Mucosa of gallbladder (tissue), 1 donor: ENCODE measurements around the gene ADAMTS14. TPM values are rescaled to one million over a fixed set of nuclear protein-coding genes. Genes with fewer than 3 reads are reported as not detected.

Experiments used
- DNase-seq: peaks from one replicate; pipeline ENCODE4 v3.0.0-alpha.2; 2020; ENCODE audit warnings: low spot score
- total RNA-seq: library from RNA; stranded (reverse); gene quantifications from one replicate; pipeline ENCODE4 v1.2.1, GENCODE V29; 2021
- donor health status: DM: no; HTN: no; CAD: no.

Gene ADAMTS14
- total RNA-seq, 1 donor from 2014 or later: 4.3 TPM

DNA sequence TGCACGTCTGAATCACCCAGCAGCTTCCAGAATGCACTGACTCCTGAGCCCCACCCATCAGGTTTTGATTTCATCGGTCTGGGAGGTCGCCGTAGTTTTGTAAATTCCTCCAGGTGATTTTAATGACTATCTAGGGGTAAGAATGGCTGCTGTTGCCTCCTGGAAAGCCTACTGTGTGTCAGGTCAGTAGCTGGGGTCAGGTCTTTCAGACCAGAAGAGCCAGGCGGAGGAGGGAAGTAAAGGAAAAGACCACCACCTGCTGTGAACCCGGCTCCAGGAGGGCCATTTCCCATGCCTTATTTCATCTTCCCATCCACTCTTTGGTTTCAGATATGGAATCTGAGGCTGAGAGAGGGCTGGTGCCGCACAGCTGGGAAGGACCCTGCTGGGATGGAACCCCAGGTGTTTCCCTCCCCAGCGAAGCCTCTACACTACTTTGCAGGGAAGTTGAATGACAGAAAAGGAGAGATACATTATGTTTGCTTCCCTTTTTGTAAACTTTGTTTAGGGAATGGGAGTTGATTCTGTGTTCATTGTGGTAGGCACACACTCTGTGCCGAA lies 19.8 kb downstream of the ADAMTS14 start:
- no peak for DNase-seq

DNA sequence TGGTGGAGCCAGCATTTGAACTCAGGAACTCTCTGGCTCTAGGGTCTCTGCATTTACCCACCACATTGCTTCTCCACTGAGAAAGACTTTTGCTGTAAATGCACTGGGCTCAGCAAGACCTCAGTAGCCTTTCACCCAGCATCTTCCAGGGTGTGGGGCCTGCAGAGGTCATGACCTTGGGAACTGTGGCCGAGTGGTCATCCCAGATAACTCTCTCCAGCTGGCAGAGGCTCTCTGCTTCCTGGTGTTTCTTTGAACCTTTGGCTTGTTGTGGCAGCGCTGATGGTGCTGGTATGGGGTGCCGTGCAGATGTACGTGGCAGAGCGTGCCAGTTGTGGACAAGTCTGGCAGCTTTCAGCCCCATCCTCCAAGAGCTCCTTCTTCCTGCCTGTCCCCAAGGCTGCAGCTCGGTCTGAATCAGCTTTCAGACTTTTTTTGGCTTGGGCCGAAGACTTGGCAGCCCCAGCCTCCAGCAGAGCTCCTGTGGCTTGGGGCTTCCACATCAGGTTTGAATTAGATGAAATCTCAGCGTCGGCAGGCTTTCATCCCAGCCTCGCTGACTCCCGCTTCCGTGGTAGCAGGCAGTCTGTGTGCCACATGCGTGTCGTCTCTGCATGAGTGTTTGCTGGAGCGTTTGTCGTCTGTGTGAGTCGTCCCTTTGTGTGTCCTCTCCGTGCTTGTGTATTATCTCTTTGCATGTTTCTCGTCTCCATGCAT lies 21.5 kb downstream of the ADAMTS14 start:
- DNase-seq: peak; percentile 41

DNA sequence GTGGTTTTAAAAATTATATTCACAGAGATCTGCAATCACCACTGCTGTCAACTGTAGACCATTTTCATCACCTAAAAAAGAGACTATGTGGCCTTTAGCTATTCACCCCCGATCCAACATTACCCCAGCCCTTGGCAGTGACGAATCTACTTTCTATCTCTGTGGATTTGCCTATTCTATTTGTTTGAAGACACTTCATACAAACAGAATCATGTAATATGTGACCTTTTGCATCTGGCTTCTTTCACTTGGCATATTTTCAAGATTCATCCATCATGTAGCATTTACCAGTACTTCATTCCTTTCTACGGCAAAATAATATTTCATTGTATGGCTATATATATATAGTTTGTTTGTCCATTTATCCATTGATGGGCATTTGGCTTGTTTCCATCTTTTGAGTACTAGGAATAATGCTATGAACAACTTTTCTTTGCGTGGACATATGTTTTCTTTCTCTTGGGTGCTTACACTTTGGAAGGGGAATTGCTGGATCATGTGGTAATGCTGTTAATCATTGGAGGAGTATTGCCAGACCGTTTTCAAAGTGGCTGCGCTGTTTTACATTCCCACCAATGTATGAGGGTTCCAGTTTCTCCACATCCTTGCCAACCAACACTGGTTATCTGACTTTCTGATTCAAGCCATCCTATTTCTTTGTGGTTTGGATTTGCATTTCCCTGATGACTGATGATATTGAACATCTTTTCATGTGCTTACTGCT lies 22.3 kb downstream of the ADAMTS14 start:
- DNase-seq: peak; percentile 34

DNA sequence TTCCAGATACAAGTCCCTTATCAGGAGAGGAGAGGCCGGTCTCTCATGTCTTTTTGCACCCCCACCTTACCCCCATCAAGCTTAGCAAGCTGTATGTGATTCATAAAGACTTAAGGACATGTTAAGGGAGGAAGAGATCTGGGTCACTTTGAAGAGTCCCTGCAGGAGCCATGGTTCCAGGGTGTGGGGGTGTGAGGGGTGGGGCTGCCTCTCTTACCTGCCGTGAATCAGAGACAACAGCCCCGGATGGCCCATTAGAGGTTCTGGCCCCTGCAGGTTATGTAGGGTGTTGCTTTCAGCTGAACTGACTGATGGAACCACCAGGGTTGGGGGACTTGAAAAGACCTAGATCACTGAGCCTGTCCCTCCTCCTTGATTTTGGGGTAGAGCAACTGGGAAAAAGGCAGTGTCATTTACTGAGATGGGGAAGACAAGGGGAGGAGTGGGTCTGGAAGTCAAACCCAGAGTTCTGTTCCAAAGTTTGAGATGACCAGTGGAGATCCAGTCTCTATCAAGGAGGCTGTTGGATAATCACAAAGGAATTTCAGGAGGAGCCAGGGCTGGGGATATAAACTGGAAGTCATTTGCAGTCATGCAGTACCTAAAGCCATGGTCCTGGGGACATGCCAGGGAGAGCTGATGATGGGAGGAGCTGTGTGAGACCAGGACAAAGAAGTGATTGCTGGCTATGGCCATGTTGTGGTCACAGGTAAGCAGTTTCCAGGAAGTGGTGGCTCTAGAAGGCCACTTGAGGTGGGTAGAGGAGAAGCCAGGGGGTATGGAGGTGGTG lies 23.1 kb downstream of the ADAMTS14 start:
- no peak for DNase-seq

DNA sequence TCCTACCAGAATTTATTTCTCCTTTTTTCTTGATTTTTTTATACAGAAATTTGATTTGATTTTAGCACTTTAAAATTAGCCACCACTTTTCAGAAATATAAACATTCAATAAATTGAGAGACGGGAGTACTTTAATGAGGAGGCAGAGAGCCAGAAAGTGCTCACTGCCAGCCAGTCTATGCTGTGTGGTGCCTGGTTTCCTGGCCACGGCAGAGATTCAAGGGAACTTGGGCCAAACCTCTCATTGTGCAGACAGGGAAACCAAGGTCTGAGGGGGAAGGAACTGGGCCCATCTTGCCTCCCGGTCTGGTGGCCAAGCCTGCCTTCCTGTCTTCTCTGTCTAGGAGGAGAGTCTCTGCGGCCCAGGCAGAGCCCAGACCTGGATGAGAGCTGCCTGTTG lies 25.9 kb downstream of the ADAMTS14 start:
- no peak for DNase-seq

DNA sequence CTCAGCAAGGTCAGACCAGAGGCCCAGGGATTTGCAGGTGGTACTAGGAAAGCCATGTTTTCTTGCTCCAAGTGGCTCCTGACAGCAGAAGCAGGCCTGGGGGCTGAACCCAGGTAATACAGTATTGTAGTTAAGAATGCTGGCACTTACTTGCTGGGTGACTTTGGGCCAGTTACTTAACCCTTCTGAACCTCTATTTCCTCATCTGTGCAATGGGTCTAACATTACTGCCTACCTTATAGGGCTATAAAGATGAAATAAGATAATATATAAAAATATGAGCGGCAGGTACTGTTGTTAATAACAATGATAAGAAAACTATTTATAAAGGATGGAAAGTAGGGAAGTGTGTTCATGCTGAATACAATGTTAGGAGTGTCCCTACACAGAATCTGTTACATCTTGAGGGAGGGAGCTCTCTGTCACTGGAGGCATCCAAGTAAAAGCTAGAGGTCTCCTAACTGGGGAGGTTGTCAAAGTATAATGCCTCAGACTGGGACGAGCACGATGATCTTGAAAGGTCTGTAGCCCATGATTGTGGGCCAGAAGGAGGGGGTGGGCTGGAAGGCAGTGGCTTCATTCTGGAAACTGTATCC lies 26.9 kb downstream of the ADAMTS14 start:
- no peak for DNase-seq

DNA sequence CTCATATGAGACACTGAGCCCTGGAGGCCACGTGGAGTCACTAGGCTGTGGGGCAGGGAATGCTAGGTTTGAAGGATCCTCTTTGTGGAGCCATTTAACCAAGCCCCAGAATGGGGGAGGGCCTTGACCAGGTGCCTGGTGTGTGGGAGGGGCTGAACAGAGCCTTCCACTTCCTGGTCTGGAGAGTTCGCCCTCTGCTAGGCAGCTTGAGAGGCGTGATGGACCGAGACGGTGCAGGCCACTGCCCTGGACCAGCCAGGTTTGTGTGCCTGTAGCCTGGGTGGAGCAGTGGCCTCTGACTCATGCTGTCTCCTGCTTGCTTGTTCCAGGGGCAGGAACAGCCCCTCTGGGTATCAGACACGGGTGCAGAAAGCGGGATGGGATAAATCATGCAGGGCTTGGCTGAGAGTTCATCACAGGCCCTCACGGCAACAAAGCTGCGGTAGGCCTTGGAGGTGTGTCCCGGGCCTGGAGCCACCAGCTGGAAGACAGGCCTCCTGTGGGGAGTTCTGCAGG lies 27.4 kb downstream of the ADAMTS14 start:
- DNase-seq: no peak

DNA sequence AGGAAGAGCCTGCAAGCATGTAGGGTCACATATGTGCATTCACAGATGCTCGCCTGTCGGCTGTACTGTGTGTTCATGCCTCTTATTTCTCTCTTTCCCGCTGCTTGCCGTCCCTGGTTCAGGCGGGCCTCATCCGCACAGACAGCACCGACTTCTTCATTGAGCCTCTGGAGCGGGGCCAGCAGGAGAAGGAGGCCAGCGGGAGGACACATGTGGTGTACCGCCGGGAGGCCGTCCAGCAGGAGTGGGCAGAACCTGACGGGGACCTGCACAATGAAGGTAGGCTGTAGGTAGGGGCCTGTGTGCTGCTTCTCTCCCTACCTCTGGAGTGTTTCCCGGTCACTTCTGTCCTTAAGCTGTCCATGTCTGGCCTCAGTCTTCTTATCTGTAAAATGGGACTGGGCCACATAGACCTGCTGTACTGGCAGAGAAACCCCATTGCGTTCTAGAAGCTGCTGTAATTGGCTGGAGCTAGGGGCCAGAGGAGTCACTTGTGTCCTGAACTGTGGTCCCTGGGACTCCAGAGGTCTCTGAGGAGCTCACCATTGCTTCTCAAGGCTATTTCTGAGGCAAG lies 30.0 kb downstream of the ADAMTS14 start:
- DNase-seq: no peak

DNA sequence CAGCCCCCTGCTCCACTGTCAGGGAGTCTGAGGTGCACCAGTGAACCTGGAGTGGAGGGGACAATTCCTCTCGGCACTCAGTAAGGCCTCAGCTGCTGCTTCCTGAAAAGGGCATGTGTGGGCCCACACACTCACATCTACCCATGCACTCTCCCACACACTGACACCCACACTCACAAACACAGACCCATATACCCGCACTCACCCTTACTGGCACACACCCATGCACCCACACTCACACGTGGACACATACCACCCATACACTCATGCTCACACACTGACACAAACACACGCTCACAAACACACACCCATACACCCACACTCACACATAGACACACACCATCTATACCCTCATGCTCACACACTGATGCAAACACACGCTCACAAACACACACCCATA lies 31.9 kb downstream of the ADAMTS14 start:
- no peak for DNase-seq

DNA sequence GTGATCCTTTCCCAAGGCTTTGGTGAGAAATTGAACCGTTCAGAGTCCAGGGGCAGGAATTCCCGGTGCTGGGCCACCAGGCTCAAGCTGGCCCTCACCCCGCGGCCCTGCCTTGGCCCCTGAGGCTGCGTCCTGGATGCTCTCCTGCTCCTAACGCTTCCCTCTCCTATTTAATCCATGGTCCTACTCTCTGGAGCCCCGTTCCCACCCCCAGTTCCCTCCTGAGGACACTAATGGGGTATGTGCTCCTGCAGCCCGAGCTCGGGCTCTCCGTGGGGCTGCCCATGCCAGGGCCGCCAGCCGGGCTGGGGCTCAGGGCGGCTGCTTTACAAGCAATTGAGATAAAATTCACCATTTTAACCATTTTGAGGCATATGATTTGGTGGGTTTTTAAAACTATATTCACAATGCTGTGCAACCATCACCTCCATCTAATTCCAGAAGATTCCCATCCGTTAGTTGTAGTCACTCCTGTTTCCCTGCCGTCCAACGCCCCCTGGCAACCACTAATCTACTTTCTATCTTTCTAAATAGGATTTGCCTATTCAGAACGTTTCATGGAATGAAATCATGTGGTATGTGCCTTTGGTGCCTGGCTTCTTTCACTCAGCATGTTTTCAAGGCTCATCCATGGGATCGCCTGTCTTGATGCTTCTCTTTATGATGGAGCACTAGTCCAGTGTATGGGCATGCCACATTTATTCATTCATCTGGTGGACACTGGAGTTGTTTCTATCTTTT lies 33.0 kb downstream of the ADAMTS14 start:
- no peak for DNase-seq

DNA sequence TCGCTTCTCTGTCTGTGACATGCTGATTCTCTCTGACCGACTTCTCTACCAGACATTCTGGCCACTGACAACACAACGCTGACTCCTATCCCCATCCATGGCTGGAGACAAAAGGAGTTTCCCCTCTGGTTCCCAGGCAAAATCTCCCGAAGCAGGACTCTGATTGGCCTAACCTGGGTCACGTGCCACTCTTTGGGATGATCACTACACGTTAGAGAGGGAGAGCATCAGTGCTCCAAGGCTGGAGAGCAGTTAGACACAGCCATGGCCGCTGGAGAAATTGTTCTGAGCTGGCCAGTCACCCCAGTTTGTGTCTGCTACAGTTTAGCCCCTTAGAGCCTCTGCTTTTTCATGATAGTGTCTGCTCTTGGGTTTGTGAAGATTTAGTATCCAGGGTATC lies 38.9 kb downstream of the ADAMTS14 start:
- DNase-seq: no peak

DNA sequence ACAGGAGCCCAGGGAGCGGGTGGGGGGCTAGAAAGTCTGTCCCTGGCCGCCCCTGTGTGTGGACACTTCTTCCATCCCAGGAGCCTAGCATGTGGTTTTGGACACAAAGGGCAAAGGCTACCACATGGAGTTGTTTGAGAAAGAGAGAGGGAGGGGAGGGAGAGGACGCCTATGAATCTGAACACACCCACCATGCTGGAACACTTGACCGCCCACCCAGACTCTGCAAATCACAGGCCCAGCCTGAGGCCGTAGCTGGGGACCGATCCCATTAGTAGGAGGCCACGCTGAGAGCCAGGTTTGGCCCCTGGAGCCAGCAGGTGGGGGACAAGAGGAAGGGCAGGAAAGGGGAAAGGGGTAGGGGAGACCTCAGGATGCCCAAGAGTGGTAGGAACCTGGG lies 39.6 kb downstream of the ADAMTS14 start:
- DNase-seq: no peak

DNA sequence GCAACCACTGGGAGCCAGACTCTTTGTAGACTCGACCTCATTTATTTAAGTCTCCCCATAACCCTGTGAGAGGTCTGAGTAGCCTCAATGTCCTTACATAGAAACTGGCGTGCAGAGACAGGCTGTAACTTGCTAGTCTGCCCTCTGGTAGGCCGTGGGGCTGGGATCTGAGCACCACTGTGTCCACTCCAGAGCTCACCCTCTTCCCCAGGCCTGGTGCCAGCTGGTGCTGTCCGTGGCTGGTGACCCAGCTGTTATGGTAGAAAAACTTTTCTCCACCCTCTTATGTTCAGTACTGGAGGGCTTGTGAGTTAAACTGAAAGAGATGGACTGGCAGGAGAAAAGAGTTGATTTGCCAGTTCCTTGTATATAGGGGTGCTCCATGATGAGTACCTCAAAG lies 41.9 kb downstream of the ADAMTS14 start:
- DNase-seq: no peak

DNA sequence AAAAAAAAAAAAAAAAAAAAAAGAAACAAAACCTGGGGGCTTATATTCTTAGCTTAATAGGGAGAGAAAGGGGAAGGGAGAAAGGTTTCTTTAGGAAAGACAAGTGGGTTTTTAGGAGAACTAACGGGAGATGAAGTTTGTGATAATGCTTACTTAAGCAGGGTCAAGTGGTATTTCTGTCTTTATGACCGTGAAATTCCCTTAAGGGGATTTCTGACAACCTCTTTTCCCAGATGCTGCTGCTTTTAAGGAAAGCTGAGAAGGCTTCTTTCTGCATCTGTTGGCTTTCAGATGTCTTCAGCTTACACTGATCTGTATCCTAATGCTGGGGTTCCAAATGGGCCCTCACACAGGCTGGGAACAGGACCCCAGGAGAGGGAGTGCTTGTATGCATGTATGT lies 42.6 kb downstream of the ADAMTS14 start:
- DNase-seq: no peak

DNA sequence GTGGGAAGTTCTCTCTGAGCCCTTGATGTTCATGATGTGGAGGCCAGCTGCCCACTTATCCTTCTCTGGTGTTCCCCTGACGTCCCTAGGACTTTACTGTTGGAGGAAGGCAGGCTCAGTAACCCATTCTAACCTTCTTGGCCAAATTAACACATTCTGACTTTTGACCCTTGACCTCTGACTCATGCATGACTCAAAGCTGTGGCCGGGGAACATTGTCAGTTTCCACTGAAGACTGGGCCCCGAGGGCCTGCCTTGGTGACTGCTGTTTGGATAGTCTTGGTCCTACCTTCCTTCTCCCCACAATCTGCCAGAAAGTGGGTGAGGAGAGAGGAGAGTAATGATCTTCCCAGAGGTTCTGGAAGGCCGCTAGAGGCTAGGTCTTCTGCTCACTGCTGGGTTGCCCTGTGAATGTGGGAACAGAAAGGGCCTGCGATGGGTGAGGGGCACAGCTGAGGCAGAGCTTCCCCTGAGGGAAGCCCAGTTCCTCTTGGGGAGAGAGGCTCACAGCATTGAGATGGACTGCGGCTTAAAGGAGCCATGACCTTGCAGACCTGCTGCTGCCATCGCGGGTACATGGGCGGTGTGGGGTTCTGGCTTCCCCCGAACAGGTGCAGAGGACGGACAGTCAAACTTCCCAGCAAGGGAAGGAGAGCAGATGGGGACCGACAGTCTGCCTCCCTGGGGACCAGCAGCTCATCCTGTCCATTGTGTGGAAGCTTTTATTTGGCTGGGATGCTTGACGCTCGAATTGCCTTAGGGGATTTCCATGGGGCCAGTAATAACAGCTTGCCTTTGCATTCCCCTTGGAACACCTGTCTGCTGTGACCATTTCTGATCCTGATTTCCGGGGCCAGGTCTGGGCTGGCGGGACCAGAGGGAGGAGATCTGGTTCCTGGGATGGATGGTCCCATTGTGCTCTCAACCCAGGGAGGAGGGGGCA lies 43.8 kb downstream of the ADAMTS14 start:
- no peak for DNase-seq

DNA sequence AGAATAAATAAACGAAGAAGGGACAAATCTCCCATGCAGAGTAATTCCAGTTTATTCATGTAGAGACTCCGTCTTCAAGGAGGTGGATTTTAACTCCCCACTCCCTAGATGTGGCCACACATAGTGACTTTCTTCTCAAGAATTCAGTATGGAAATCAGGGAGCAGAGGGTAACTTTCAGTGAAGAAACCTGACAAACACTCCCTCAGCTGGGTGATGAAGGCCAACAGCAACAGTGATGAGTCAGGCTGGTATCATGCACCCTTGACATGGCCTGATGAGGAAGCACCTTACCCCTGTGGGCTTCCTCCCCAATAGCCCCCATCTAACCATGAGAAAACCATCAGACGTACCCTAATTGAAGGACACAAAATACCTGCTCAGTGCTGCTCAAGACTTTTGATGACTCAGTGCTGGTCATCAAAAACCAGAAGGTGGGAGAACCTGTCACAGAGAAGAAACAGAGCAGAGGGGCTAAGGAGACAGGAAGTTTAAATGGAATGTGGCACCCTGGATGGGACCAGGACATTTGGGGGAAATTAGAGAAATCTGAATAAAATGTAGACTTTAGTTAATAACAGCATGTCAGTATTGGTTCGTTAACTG lies 50.6 kb downstream of the ADAMTS14 start:
- DNase-seq: no peak

DNA sequence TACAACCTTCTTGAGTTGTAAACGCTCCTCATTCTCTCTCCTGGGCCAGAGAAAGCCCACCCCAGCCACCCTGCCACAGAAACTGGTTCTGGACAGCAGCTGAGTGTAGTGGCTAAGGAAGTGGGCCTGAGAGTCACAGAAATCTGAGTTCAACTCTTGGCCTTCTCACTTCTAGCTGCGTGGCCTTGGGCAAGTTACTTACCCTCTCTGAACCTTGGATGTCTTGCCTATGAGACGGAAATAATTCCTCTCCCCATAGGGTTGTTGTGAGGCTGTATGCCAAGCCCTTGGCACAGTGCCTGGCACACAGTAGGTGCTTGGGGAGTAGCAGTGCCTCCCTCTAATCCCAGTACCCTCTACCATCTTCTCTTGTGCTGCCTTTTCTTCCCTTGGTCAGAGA lies 51.5 kb downstream of the ADAMTS14 start:
- no peak for DNase-seq

DNA sequence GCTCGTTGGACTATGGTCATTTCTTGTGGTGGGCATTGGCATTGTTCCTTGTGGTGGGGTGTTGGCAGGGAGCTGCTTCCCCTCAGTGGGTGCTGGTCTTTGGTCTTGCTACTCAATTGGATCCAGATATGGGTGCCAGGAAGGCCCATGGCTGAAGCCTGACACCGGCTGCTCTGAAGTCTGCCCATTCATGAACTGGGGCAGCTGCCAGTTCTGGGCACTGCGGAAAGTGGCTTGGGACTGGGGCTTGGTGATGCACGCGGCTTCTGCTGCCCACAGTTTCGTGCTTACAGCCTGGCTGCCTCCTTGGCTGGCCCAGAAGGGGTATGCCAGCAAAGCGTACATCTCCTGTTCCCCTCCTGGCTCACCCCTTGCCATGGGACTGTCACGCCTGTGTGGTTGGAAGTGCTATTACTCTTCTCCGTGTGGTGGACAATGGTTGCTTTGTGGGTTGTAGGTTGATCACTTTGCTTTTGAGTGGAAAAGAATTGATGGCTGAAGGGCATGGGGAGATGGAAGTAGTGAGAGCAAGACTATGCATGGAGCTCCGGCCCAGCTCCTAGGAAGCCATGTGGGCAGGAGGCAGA lies 54.7 kb downstream of the ADAMTS14 start:
- DNase-seq: no peak

DNA sequence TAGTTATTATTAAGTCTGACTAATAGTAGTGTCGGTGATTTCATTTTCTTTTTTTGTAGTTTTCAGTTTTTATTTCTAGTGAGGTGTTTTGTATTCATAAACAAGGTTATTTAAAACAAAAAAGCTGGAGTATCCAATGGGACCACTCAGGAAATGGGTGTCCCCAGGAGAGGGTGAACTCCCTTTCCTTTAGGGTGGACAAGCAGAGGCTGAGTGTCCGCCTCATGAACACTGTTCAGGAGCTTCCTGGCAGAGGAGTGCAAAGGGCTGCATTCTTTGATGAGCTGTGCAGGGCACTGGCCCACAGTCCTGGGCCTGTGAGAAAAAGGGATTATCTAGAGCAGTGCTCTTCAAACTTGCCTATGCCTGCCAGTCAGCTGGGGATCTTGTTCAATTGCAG lies 56.0 kb downstream of the ADAMTS14 start:
- no peak for DNase-seq
